Hepatocyte (in vitro differentiated cells): ENCODE results near the gene CHN2. TPM values are rescaled to one million over a fixed set of nuclear protein-coding genes. Genes with fewer than 3 reads are reported as not detected.

Experiments used
- DNase-seq: peaks from one replicate; pipeline ENCODE4 v3.0.0-alpha.2; 2016; ENCODE audit warnings: low spot score
- H2AFZ ChIP-seq: fragments of 200-600 bp; sonication (generic); 2 replicates; pipeline ENCODE4 v1.6.0; 2016; ENCODE audit warnings: antibody characterized with exemption, mild to moderate bottlenecking
- H3K27ac ChIP-seq: fragments of 200-600 bp; sonication (generic); 2 replicates; pipeline ENCODE4 v1.5.1; 2016; ENCODE audit warnings: mild to moderate bottlenecking
- H3K27me3 ChIP-seq: fragments of 200-600 bp; sonication (generic); 2 replicates; pipeline ENCODE4 v1.6.1; 2016
- H3K36me3 ChIP-seq: fragments of 200-600 bp; sonication (generic); replicated peaks from 2 replicates; pipeline ENCODE4 v1.5.1; 2016; ENCODE audit warnings: low read depth; ENCODE audit not compliant: insufficient read depth
- H3K4me1 ChIP-seq: fragments of 200-600 bp; sonication (generic); 2 replicates; pipeline ENCODE4 v1.5.1; 2016; ENCODE audit warnings: mild to moderate bottlenecking, moderate library complexity; ENCODE audit not compliant: insufficient read depth
- H3K4me2 ChIP-seq: fragments of 200-600 bp; sonication (generic); 2 replicates; pipeline ENCODE4 v1.6.0; 2016
- H3K4me3 ChIP-seq: fragments of 200-600 bp; sonication (generic); 2 replicates; pipeline ENCODE4 v1.5.1; 2016; ENCODE audit warnings: mild to moderate bottlenecking
- H3K79me2 ChIP-seq: fragments of 200-600 bp; sonication (generic); 2 replicates; pipeline ENCODE4 v1.6.0; 2017; ENCODE audit warnings: mild to moderate bottlenecking
- H3K9me2 ChIP-seq: fragments of 200-600 bp; sonication (generic); replicated peaks from 2 replicates; pipeline ENCODE4 v1.6.0; 2017; ENCODE audit warnings: mild to moderate bottlenecking; ENCODE audit not compliant: insufficient read depth
- H3K9me3 ChIP-seq: fragments of 200-600 bp; sonication (generic); 2 replicates; pipeline ENCODE4 v1.5.1; 2016; ENCODE audit warnings: low read depth, mild to moderate bottlenecking
- H4K20me1 ChIP-seq: fragments of 200-600 bp; sonication (generic); 2 replicates; pipeline ENCODE4 v1.6.0; 2016; ENCODE audit warnings: mild to moderate bottlenecking; ENCODE audit not compliant: insufficient read depth, poor library complexity, severe bottlenecking
- EZH2 ChIP-seq: fragments of 200-600 bp; sonication (generic); IDR thresholded peaks from 2 replicates; pipeline ENCODE4 v1.6.1; 2016; ENCODE audit warnings: antibody characterized with exemption, mild to moderate bottlenecking, borderline replicate concordance
- EZH2phosphoT487 ChIP-seq: fragments of 200-600 bp; sonication (generic); IDR thresholded peaks from one replicate; pipeline ENCODE4 v1.6.1; 2018; ENCODE audit warnings: antibody characterized with exemption, mild to moderate bottlenecking, low read depth, moderate library complexity; ENCODE audit not compliant: unreplicated experiment, severe bottlenecking
- WGBS: methylation state at CpG from one replicate; pipeline ENCODE4 v1.1.6; 2016; ENCODE audit warnings: low lambda C conversion rate; ENCODE audit errors: missing lambda C conversion rate; 5-methylcytosine and 5-hydroxymethylcytosine counted together
- polyA plus RNA-seq: library from polyadenylated mRNA; unstranded; fragments of >200 nt; fragmentation: Nextera tagmentation; extraction: Ambion mirVana; gene quantifications from 2 replicates; pipeline ENCODE4 v1.2.1, GENCODE V29; 2016
- total RNA-seq: library from RNA; depleted of rRNA; stranded (reverse); fragments of >200 nt; gene quantifications from 2 replicates; pipeline ENCODE4 v1.2.3, GENCODE V29; 2014
- TF ChIP-seq, protein P1 (sequence below): fragments of 200-600 bp; sonication (generic); IDR thresholded peaks from 2 replicates; pipeline ENCODE4 v1.5.1; 2016; ENCODE audit warnings: antibody characterized with exemption, mild to moderate bottlenecking; ENCODE audit not compliant: poor library complexity

CHN2 gene
- total and polyA plus RNA-seq, 2 experiments from 2014 or later = 8.7 to 12.3 TPM

DNA sequence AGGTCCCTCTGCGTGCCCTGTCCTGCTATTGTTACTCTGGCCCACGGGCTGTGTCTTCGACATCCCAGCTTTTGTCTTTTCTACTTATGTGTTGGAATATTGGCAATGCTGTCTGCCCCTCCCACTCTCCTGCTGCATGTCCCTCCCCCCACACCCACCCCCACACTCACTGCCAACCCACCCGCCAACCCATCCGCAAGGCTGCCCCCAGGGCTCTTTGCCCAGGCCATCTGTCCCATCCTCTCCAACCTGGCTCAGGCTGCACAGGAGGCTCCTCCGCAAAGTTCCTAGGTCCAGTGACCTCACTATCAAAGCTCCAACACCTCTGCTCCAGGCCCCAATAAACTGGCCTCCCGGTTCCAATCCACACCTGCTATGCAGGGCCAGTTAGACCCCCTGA, 202.0 kb downstream of the CHN2 start:
- no peak overlapping the region for H3K4me3 ChIP-seq
- 94% methylated on average over 5 of the region's 7 CpGs for WGBS

DNA sequence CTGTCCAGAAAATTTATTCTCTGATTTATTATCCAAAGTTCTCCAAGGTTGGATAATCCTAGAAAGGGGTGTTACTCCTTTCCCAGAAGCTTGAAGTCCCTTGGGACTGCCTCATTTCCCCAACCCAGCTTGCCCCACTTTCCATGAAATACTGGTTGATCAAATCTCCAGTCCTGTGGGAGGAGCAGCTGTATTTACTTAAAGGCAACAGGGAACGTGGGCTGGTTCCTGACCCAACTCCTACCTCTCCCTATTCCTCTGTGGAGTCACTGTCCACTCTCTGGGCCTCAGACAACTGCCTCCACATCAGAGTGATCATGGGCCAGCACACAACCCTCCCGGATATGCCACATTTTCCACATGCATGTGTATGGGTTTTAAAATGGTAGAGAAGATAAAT, 202.8 kb downstream of the CHN2 start:
- Histone ChIP-seq H3K4me1 (no peaks in the 10 kb centered on the region), H3K27ac (no peak overlapping the region), H3K4me3 (no peak overlapping the region), H4K20me1 (no peaks in the 10 kb centered on the region), H3K9me2 (no peaks in the 10 kb centered on the region), H3K27me3 (no peaks in the 10 kb centered on the region), H3K79me2 (no peaks in the 10 kb centered on the region), H2AFZ (no peak overlapping the region), H3K36me3 (no peaks in the 10 kb centered on the region), H3K9me3 (no peaks in the 10 kb centered on the region), H3K4me2 (no peak overlapping the region)
- 73% methylated on average over 2 of the region's 2 CpGs for WGBS
- no peak for DNase-seq
- TF ChIP-seq EZH2phosphoT487 (no peak), EZH2 (no peak)
- TF ChIP-seq, protein P1, sequence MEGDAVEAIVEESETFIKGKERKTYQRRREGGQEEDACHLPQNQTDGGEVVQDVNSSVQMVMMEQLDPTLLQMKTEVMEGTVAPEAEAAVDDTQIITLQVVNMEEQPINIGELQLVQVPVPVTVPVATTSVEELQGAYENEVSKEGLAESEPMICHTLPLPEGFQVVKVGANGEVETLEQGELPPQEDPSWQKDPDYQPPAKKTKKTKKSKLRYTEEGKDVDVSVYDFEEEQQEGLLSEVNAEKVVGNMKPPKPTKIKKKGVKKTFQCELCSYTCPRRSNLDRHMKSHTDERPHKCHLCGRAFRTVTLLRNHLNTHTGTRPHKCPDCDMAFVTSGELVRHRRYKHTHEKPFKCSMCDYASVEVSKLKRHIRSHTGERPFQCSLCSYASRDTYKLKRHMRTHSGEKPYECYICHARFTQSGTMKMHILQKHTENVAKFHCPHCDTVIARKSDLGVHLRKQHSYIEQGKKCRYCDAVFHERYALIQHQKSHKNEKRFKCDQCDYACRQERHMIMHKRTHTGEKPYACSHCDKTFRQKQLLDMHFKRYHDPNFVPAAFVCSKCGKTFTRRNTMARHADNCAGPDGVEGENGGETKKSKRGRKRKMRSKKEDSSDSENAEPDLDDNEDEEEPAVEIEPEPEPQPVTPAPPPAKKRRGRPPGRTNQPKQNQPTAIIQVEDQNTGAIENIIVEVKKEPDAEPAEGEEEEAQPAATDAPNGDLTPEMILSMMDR = no peak

More for the DNA sequence above, 202.0 kb downstream of the CHN2 start:
- DNase-seq = no peak
- Histone ChIP-seq H3K9me3 (no peaks in the 10 kb centered on the region), H3K9me2 (no peaks in the 10 kb centered on the region), H3K27ac (no peak overlapping the region), H2AFZ (no peak overlapping the region), H3K4me2 (no peak overlapping the region), H3K27me3 (no peaks in the 10 kb centered on the region), H3K36me3 (no peaks in the 10 kb centered on the region), H3K4me1 (no peaks in the 10 kb centered on the region), H3K79me2 (no peaks in the 10 kb centered on the region), H4K20me1 (no peaks in the 10 kb centered on the region)
- TF ChIP-seq EZH2 (no peak), EZH2phosphoT487 (no peak)
- TF ChIP-seq, protein P1 = no peak

DNA sequence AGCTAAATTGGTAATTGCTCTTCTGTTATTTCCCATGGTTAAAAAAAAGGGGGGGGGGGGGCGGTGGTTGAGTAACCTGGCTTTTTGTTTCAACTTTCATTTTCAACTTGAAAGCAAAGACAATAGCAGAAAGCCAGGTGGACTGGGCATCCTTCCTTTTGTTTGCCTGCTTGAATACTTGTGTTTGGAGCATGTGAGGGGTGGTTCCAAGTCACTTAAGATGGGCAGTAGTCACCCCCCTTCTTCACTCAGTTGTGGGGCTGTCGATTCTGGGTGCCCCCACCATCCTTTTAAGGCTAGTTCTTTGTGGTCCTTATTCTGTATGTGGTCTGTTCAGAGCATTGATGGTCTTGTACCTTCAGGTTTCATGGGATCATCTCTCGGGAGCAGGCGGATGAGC, 203.4 kb downstream of the CHN2 start:
- Histone ChIP-seq H3K27ac (no peak overlapping the region), H3K4me1 (no peaks in the 10 kb centered on the region), H3K4me3 (no peak overlapping the region), H3K9me3 (no peaks in the 10 kb centered on the region), H3K79me2 (no peaks in the 10 kb centered on the region), H4K20me1 (no peaks in the 10 kb centered on the region), H3K36me3 (no peaks in the 10 kb centered on the region), H2AFZ (no peak overlapping the region), H3K27me3 (no peaks in the 10 kb centered on the region), H3K9me2 (no peaks in the 10 kb centered on the region), H3K4me2 (no peak overlapping the region)
- no peak for DNase-seq
- WGBS = 86% methylated on average over 4 of the region's 4 CpGs
- TF ChIP-seq EZH2phosphoT487 (no peak), EZH2 (no peak)
- TF ChIP-seq, protein P1 = no peak

DNA sequence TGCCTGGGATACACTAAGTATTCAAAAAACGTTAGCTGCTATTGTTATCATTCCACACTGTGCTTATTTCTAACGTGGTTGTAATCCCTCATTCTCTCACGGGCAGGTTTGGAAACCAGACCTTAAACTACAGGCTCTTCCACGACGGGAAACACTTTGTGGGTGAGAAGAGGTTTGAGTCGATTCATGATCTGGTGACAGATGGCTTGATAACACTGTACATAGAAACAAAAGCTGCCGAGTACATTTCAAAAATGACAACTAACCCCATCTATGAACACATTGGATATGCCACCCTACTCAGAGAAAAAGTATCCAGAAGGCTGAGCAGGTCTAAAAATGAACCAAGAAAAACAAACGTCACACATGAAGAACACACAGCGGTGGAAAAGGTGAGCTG, 205.9 kb downstream of the CHN2 start:
- no peaks in the 10 kb centered on the region for H3K27me3 ChIP-seq
- no peak overlapping the region for H3K27ac ChIP-seq
- H3K79me2 ChIP-seq = no peaks in the 10 kb centered on the region
- TF ChIP-seq EZH2 (no peak), EZH2phosphoT487 (no peak)
- TF ChIP-seq, protein P1 = no peak
- no peaks in the 10 kb centered on the region for H3K4me1 ChIP-seq
- H3K9me2 ChIP-seq = no peaks in the 10 kb centered on the region
- H2AFZ ChIP-seq = no peak overlapping the region
- no peak overlapping the region for H3K4me2 ChIP-seq
- no peak overlapping the region for H3K4me3 ChIP-seq
- no peaks in the 10 kb centered on the region for H3K9me3 ChIP-seq
- H4K20me1 ChIP-seq = no peaks in the 10 kb centered on the region
- 85% methylated on average over 9 of the region's 9 CpGs for WGBS
- no peak for DNase-seq
- no peaks in the 10 kb centered on the region for H3K36me3 ChIP-seq
